ENCODE measurements around the gene SMG6. TPM values are rescaled to one million over a fixed set of nuclear protein-coding genes. Genes with fewer than 3 reads are reported as not detected.

The SMG6 gene
- total and polyA plus RNA-seq, 2 experiments from 2014 or later: 16.8 to 63.1 TPM

DNA sequence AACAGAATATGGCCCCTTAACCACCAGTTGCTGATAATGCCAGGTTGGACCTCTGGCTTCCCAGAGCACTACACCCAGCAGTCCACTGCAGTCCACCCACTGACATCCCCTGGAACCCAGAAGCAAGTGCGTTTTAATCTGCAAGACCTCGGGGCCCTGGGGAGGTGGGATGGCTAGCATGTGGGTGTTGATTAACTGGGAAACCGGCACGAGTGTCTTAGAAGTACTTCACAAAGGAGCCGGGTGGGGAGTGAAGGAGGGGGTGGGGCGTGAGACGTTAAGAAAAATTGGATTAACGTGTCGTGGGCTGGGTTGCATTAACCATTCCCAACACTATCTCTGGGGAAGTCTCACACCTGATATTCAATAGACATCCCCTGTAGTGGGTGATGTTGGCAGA lies 254.8 kb downstream of the SMG6 start:
- H2AFZ ChIP-seq: peak overlapping the region; percentile 66; the same call in 1 of the 2 replicates
- in situ Hi-C loops (cut with MboI): no loop called here
- 15 to 19% methylated on average over 8 to 9 of the region's 9 CpGs for WGBS, 2 experiments (ENCODE audit: low coverage in 1 of 2, low lambda C conversion rate in 2 of 2, missing lambda C conversion rate in 2 of 2)
- peak overlapping the region; percentile 87 for H3K27ac ChIP-seq
- no peaks in the 10 kb centered on the region for H3K27me3 ChIP-seq (replicated peaks; ENCODE audit: insufficient read depth)
- peak; percentile 37 for DNase-seq
- peaks cover 14% of the 10 kb centered on the region; the same call in 1 of the 2 replicates for H3K79me2 ChIP-seq (ENCODE audit: insufficient read depth)
- TF ChIP-seq EZH2 (IDR thresholded peaks at IDR 0.05; ENCODE audit: insufficient read depth, poor library complexity, severe bottlenecking): no peak
- peak overlapping the region; percentile 97 for H3K9ac ChIP-seq
- peak overlapping the region; percentile 91 for H3K4me3 ChIP-seq
- peaks cover 19% of the 10 kb centered on the region for H3K4me1 ChIP-seq (ENCODE audit: insufficient read depth)
- H4K20me1 ChIP-seq (ENCODE audit: insufficient read depth): no peaks in the 10 kb centered on the region
- peaks cover 12% of the 10 kb centered on the region for H3F3A ChIP-seq (ENCODE audit: insufficient read depth)
- no peaks in the 10 kb centered on the region for H3K36me3 ChIP-seq (ENCODE audit: low read depth)
- H3K9me2 ChIP-seq (ENCODE audit: insufficient read depth): no peaks in the 10 kb centered on the region
- H3K4me2 ChIP-seq (ENCODE audit: unreplicated experiment): peak overlapping the region; percentile 87
- H3K9me3 ChIP-seq (ENCODE audit: low read depth): no peaks in the 10 kb centered on the region

- WGBS, 2 experiments (ENCODE audit: low coverage in 1 of 2, low lambda C conversion rate in 2 of 2, missing lambda C conversion rate in 2 of 2): 89 to 91% methylated on average over 6 of the region's 6 CpGs
- peaks cover 23% of the 10 kb centered on the region for H3F3A ChIP-seq (ENCODE audit: insufficient read depth)
- DNase-seq: no peak
Measured at GRCh38 chr17:2047590-2047989, 256.0 kb downstream of the SMG6 start.

DNA sequence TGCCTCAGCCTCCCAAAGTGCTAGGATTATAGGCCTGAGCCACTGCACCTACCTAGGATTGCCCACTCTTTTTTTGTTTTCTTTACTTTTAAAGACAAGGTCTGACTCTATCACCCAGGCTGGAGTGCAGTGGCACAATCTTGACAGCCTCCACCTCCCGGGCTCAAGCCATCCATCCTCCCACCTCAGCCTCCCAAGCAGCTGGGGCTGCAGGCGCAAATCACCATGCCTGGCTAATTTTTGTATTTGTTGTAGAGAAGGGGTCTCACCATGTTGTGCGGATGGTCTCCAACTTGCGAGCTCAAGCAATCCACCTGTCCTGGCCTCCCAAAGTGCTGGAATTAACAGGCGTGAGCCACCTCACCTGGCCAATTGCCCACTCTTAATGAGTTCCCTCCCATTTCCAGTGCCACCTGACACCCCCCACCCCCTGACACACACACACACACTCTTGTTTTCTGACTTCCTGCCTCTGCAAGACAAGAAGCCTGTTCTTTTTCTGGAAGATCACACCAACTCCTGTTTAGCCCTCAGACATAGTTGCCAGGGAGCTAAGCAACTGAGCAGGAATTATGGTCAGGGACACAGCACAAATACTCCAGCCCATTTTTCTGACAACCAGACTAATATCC lies 259.2 kb downstream of the SMG6 start:
- Histone ChIP-seq H3K79me2 (ENCODE audit: insufficient read depth) (peaks cover 30% of the 10 kb centered on the region), H3K27me3 (replicated peaks; ENCODE audit: insufficient read depth) (no peaks in the 10 kb centered on the region), H3K4me3 (no peak overlapping the region), H4K20me1 (ENCODE audit: insufficient read depth) (no peaks in the 10 kb centered on the region), H2AFZ (no peak overlapping the region), H3K4me2 (ENCODE audit: unreplicated experiment) (no peak overlapping the region), H3F3A (ENCODE audit: insufficient read depth) (peaks cover 34% of the 10 kb centered on the region), H3K9ac (0 out of 2 replicates have a peak overlapping the region, but pooled peaks have one; percentile 32), H3K36me3 (ENCODE audit: low read depth) (peaks cover 7% of the 10 kb centered on the region; the same call in 1 of the 2 replicates), H3K4me1 (ENCODE audit: insufficient read depth) (peaks cover 33% of the 10 kb centered on the region), H3K9me3 (ENCODE audit: low read depth) (no peaks in the 10 kb centered on the region), H3K9me2 (ENCODE audit: insufficient read depth) (no peaks in the 10 kb centered on the region), H3K27ac (peak overlapping the region; percentile 85)
- DNase-seq: no peak
- 91% methylated on average over 5 of the region's 5 CpGs for WGBS, 2 experiments (ENCODE audit: low coverage in 1 of 2, low lambda C conversion rate in 2 of 2, missing lambda C conversion rate in 2 of 2)
- no peak for TF ChIP-seq EZH2phosphoT487 (IDR thresholded peaks at IDR 0.05; ENCODE audit: insufficient read depth, low read depth)
- no peak for TF ChIP-seq EZH2 (IDR thresholded peaks at IDR 0.05; ENCODE audit: insufficient read depth, poor library complexity, severe bottlenecking)
- in situ Hi-C loops (cut with MboI): no loop called here

More at GRCh38 chr17:2047590-2047989, 256.0 kb downstream of the SMG6 start:
- Histone ChIP-seq H4K20me1 (ENCODE audit: insufficient read depth) (no peaks in the 10 kb centered on the region), H3K27ac (no peak overlapping the region), H3K36me3 (ENCODE audit: low read depth) (peaks cover 7% of the 10 kb centered on the region; the same call in 1 of the 2 replicates), H3K9me2 (ENCODE audit: insufficient read depth) (no peaks in the 10 kb centered on the region), H3K79me2 (ENCODE audit: insufficient read depth) (peaks cover 24% of the 10 kb centered on the region), H3K9me3 (ENCODE audit: low read depth) (no peaks in the 10 kb centered on the region), H2AFZ (no peak overlapping the region), H3K4me1 (ENCODE audit: insufficient read depth) (peaks cover 31% of the 10 kb centered on the region), H3K4me2 (ENCODE audit: unreplicated experiment) (no peak overlapping the region), H3K4me3 (no peak overlapping the region), H3K27me3 (replicated peaks; ENCODE audit: insufficient read depth) (no peaks in the 10 kb centered on the region), H3K9ac (no peak overlapping the region)
- TF ChIP-seq EZH2 (IDR thresholded peaks at IDR 0.05; ENCODE audit: insufficient read depth, poor library complexity, severe bottlenecking) (no peak), EZH2phosphoT487 (IDR thresholded peaks at IDR 0.05; ENCODE audit: insufficient read depth, low read depth) (no peak)
- in situ Hi-C loops (cut with MboI): no loop called here

DNA sequence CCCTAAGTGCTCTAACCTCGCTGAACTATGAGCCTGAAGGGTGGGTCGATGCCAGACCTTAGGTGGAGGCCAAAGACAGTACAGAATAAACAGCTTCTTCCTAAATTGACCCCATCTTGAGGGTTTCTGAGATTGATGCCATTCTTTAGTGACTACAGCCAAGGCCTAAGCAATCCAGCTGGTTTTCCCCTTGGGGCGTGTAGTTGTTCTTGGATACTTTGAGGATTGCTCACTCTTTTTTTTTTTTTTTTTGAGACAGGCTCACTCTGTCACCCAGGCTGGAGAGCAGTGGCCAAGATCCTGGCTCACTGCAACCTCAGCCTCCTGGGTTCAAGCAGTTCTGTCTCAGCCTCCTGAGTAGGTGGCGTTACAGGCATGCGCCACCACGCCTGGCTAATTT lies 259.8 kb downstream of the SMG6 start:
- WGBS, 2 experiments (ENCODE audit: low coverage in 1 of 2, low lambda C conversion rate in 2 of 2, missing lambda C conversion rate in 2 of 2): 57 to 58% methylated on average over 6 of the region's 6 CpGs

More for the DNA sequence above, 259.8 kb downstream of the SMG6 start:
- Histone ChIP-seq H4K20me1 (ENCODE audit: insufficient read depth) (no peaks in the 10 kb centered on the region), H3K9me2 (ENCODE audit: insufficient read depth) (no peaks in the 10 kb centered on the region), H3K79me2 (ENCODE audit: insufficient read depth) (peaks cover 30% of the 10 kb centered on the region), H3K27ac (peak overlapping the region; percentile 85), H3F3A (ENCODE audit: insufficient read depth) (peaks cover 34% of the 10 kb centered on the region), H2AFZ (no peak overlapping the region), H3K9me3 (ENCODE audit: low read depth) (no peaks in the 10 kb centered on the region), H3K27me3 (replicated peaks; ENCODE audit: insufficient read depth) (no peaks in the 10 kb centered on the region), H3K9ac (peak overlapping the region; percentile 92), H3K4me3 (peak overlapping the region; percentile 89; the same call in 1 of the 2 replicates), H3K4me1 (ENCODE audit: insufficient read depth) (peaks cover 29% of the 10 kb centered on the region), H3K4me2 (ENCODE audit: unreplicated experiment) (peak overlapping the region; percentile 95), H3K36me3 (ENCODE audit: low read depth) (peaks cover 7% of the 10 kb centered on the region; the same call in 1 of the 2 replicates)
- in situ Hi-C loops (cut with MboI): no loop called here
- no peak for TF ChIP-seq EZH2 (IDR thresholded peaks at IDR 0.05; ENCODE audit: insufficient read depth, poor library complexity, severe bottlenecking)
- no peak for TF ChIP-seq EZH2phosphoT487 (IDR thresholded peaks at IDR 0.05; ENCODE audit: insufficient read depth, low read depth)
- peak; percentile 89 for DNase-seq
